HepG2 (cell line): Measurements from ENCODE around the gene THADA. TPM values are rescaled to one million over a fixed set of nuclear protein-coding genes. Genes with fewer than 3 reads are reported as not detected.

Experiments used
- ATAC-seq: fragments of 200-7000 bp; cut with Tn5 transposase; 3 replicates; pipeline ENCODE4 v1.9.1; 2020; ENCODE audit warnings: mild to moderate bottlenecking, moderate library complexity
- BruUV-seq: library from RNA; stranded (reverse); fragments of 400-500 nt; replicated peaks from 2 replicates; lab custom pipeline; 2021; lab: Mats Ljungman, UMichigan
- CTCF ChIA-PET: fragments of 300-600 bp; formaldehyde crosslinking; extraction: SDS; loops from one replicate; lab custom pipeline; 2021; ENCODE audit warnings: low total read pairs, inconsistent platforms, low intra/inter-chr PET ratio; lab: Yijun Ruan, JAX
- POLR2A ChIA-PET: fragments of 350-600 bp; sonication (Branson Sonifier 250); formaldehyde crosslinking; loops from one replicate; lab custom pipeline; 2020; ENCODE audit warnings: antibody characterized with exemption, inconsistent platforms; lab: Yijun Ruan, JAX
- DNase-seq: peaks from one replicate; pipeline ENCODE4 v3.0.0-alpha.2; 2015; ENCODE audit warnings: low spot score
- FAIRE-seq: peaks from 3 replicates; lab custom pipeline; 2011; peaks lifted over from hg19 to GRCh38; lab: Jason Lieb, UNC
- H2AFZ ChIP-seq: one replicate; pipeline ENCODE4 v1.6.1; 2011; ENCODE audit warnings: low read length, inconsistent platforms
- H3K27ac ChIP-seq: fragments of 300-600 bp; 3 replicates; pipeline ENCODE4 v1.8.0; 2011; ENCODE audit warnings: mixed run types, mild to moderate bottlenecking, mixed read lengths, low read length, inconsistent platforms; ENCODE audit not compliant: insufficient read depth; ENCODE audit errors: extremely low read length
- H3K27me3 ChIP-seq, 2 experiments: fragments of 200-600 bp in 1 of 2; 2 replicates in 1 of 2; 3 replicates in 1 of 2; pipeline versions ENCODE4 v1.6.0 to v1.8.0; 2011; ENCODE audit warnings: low read length in 2 of 2, mild to moderate bottlenecking in 2 of 2, moderate library complexity in 2 of 2, inconsistent platforms in 1 of 2; ENCODE audit not compliant: insufficient read depth in 2 of 2, control insufficient read depth in 1 of 2
- H3K36me3 ChIP-seq, 2 experiments: fragments of 200-600 bp in 1 of 2; replicated peaks in 1 of 2; 2 replicates in 1 of 2; 3 replicates in 1 of 2; pipeline versions ENCODE4 v1.5.1 to v1.8.0; 2011; ENCODE audit warnings: low read length in 2 of 2, inconsistent platforms in 1 of 2; ENCODE audit not compliant: insufficient read depth in 2 of 2, control insufficient read depth in 1 of 2
- H3K4me1 ChIP-seq: 2 replicates; pipeline ENCODE4 v1.5.1; 2012; ENCODE audit warnings: low read length, inconsistent platforms; ENCODE audit not compliant: insufficient read depth
- H3K4me2 ChIP-seq: 2 replicates; pipeline ENCODE4 v1.6.0; 2011; ENCODE audit warnings: low read depth, low read length, inconsistent platforms
- H3K4me3 ChIP-seq, 3 experiments: fragments of 200-600 bp in 1 of 3; sonication (generic), shearing (Covaris generic) in 1 of 3; replicated peaks in 1 of 3; 2 replicates each; pipeline ENCODE4 v1.5.1; 2011 to 2016; ENCODE audit warnings: low read length in 3 of 3, inconsistent platforms in 2 of 3, low read depth in 2 of 3, mild to moderate bottlenecking in 2 of 3, control low read depth in 1 of 3, mixed read lengths in 1 of 3; ENCODE audit not compliant: insufficient read depth in 1 of 3
- H3K79me2 ChIP-seq: one replicate; pipeline ENCODE4 v1.6.1; 2011; ENCODE audit warnings: low read length, inconsistent platforms; ENCODE audit not compliant: insufficient read depth
- H3K9ac ChIP-seq: 2 replicates; pipeline ENCODE4 v1.6.0; 2011; ENCODE audit warnings: mild to moderate bottlenecking, low read depth, low read length, inconsistent platforms; ENCODE audit not compliant: insufficient read depth
- H3K9me3 ChIP-seq: 2 replicates; pipeline ENCODE4 v1.5.1; 2012; ENCODE audit warnings: mild to moderate bottlenecking, low read length
- H4K20me1 ChIP-seq: 2 replicates; pipeline ENCODE4 v1.6.0; 2011; ENCODE audit warnings: inconsistent platforms, mild to moderate bottlenecking, low read length, moderate library complexity; ENCODE audit not compliant: insufficient read depth
- CEBPB ChIP-seq: IDR thresholded peaks from 2 replicates; pipeline ENCODE4 v1.6.1; 2011; ENCODE audit warnings: low read depth, low read length, improper control_type of control experiment, borderline replicate concordance
- ISX ChIP-seq: sonication (generic); formaldehyde crosslinking; conservative IDR thresholded peaks from 2 replicates; pipeline ENCODE4 v1.5.0; 2020; ENCODE audit warnings: missing genetic modification reagents
- MIER3 ChIP-seq: IDR thresholded peaks from 2 replicates; pipeline ENCODE4 v1.6.1; 2016; ENCODE audit warnings: missing compliant biosample characterization, borderline replicate concordance
- SMYD3 ChIP-seq: sonication (generic); formaldehyde crosslinking; IDR thresholded peaks from 2 replicates; pipeline ENCODE4 v1.8.1; 2023; ENCODE audit warnings: mild to moderate bottlenecking, missing genetic modification reagents
- ZNF10 ChIP-seq: sonication (generic); formaldehyde crosslinking; IDR thresholded peaks from 2 replicates; pipeline ENCODE4 v1.4.0; 2020; ENCODE audit warnings: mild to moderate bottlenecking, low read depth, missing genetic modification reagents, borderline replicate concordance
- ZNF235 ChIP-seq: sonication (generic); formaldehyde crosslinking; IDR thresholded peaks from 2 replicates; pipeline ENCODE4 v1.8.1; 2023; ENCODE audit warnings: mild to moderate bottlenecking, missing genetic modification reagents, borderline replicate concordance
- ZNF484 ChIP-seq: sonication (generic); formaldehyde crosslinking; IDR thresholded peaks from 2 replicates; pipeline ENCODE4 v1.5.1; 2020; ENCODE audit warnings: mild to moderate bottlenecking, low read depth, missing genetic modification reagents, borderline replicate concordance
- WGBS: methylation state at CpG from one replicate; pipeline ENCODE4 v1.1.6; 2017; ENCODE audit warnings: low lambda C conversion rate; 5-methylcytosine and 5-hydroxymethylcytosine counted together
- in situ Hi-C: cut with HindIII; loops from 2 replicates; pipeline ENCODE4 v1.10.0; 2017; ENCODE audit warnings: low pct_unique_long_range_greater_than_20kb; ENCODE audit not compliant: extremely low pct_ligation_motif_present
- intact Hi-C: fragments of 100-400 bp; cut with micrococcal nuclease; formaldehyde crosslinking; loops from one replicate; pipeline ENCODE4 v1.10.0; 2022; ENCODE audit not compliant: unreplicated experiment
- polyA plus RNA-seq, 8 experiments: library from polyadenylated mRNA; depleted of rRNA in 3 of 8; stranded (reverse) in 7 of 8; unstranded in 1 of 8; fragments of >200 nt; fragmentation: Illumina TruSeq in 4 of 8; extraction: Trizol in 4 of 8; gene quantifications; 2 replicates each; pipeline versions ENCODE4 v1.2.1 to v1.2.3, GENCODE V29; 2011 to 2016; ENCODE audit warnings: low read depth in 4 of 8, missing spikeins in 1 of 8, mixed read lengths in 1 of 8; ENCODE audit not compliant: insufficient read depth in 1 of 8
- total RNA-seq, 5 experiments: library from RNA; depleted of rRNA; stranded (reverse); fragments of >200 nt; fragmentation: Illumina TruSeq; extraction: Trizol; gene quantifications; 2 replicates each; pipeline ENCODE4 v1.2.3, GENCODE V29; 2016; ENCODE audit warnings: low read depth in 1 of 5
- TF ChIP-seq, protein P1 (sequence below): fragments of 450-650 bp; IDR thresholded peaks from 2 replicates; pipeline ENCODE4 v1.6.1; 2017; ENCODE audit warnings: mild to moderate bottlenecking
- TF ChIP-seq, protein P2 (sequence below): IDR thresholded peaks from 2 replicates; pipeline ENCODE4 v1.6.1; 2018; ENCODE audit warnings: missing genetic modification reagents
- TF ChIP-seq, protein P3 (sequence below): IDR thresholded peaks from 2 replicates; pipeline ENCODE4 v1.6.1; 2016; ENCODE audit warnings: missing genetic modification reagents, missing compliant biosample characterization
- TF ChIP-seq, protein P4 (sequence below), 2 experiments: fragments of 450-650 bp in 1 of 2; sonication (generic) in 1 of 2; formaldehyde crosslinking; IDR thresholded peaks; 2 replicates each; pipeline versions ENCODE4 v1.5.0 to v1.8.0; 2020 to 2022; ENCODE audit warnings: mild to moderate bottlenecking in 1 of 2, missing genetic modification reagents in 1 of 2

THADA gene
- total and polyA plus RNA-seq, 2 of the 13 experiments (the other 11 are each of a cell fraction or from before 2014, with no cell fraction given): 12.7 to 21.7 TPM

DNA sequence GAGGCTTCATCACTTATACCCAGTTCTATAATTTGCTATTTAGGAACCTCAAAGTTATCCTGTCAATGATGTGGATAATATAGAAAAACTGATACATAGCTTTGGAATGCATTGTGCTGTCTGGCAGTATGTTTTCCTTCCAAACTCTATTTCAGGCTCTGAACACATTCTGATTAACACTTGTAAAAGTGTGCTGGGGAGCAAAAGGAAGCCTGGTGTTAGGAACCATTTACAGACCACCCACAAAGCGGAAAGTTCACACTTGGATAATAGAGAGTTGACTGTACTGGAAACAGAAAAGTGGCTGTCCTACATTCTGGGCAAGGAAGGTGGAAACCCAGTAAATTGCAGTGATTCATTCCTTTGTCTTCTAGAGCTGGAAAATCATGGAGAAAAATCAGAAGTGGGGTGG is 254.9 kb downstream of the THADA start (continued):
- TF ChIP-seq ZNF484 (no peak), ZNF10 (no peak), MIER3 (CRISPR knock-in tag) (no peak)
- TF ChIP-seq, protein P1, sequence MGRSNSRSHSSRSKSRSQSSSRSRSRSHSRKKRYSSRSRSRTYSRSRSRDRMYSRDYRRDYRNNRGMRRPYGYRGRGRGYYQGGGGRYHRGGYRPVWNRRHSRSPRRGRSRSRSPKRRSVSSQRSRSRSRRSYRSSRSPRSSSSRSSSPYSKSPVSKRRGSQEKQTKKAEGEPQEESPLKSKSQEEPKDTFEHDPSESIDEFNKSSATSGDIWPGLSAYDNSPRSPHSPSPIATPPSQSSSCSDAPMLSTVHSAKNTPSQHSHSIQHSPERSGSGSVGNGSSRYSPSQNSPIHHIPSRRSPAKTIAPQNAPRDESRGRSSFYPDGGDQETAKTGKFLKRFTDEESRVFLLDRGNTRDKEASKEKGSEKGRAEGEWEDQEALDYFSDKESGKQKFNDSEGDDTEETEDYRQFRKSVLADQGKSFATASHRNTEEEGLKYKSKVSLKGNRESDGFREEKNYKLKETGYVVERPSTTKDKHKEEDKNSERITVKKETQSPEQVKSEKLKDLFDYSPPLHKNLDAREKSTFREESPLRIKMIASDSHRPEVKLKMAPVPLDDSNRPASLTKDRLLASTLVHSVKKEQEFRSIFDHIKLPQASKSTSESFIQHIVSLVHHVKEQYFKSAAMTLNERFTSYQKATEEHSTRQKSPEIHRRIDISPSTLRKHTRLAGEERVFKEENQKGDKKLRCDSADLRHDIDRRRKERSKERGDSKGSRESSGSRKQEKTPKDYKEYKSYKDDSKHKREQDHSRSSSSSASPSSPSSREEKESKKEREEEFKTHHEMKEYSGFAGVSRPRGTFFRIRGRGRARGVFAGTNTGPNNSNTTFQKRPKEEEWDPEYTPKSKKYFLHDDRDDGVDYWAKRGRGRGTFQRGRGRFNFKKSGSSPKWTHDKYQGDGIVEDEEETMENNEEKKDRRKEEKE: no peak

DNA sequence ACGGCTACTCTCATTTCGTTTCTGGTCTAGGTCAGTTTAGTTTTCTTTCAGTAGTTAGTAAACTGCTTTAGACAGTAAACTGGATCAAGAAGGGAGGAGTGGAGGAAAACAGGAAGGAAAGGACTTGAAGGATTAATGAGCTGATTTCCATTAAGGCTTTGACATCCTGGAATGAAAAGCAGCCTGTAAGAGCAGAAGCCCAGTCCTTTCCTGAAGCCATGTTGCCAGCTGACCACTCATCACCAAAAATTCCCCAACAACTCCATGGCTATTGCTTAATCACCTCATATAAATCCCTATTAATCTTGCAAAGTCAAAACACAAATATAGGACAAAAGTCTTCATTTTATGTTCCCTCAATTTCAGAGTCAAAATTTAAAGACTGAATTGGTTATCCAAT is 255.8 kb downstream of the THADA start:
- Histone ChIP-seq H3K27ac (no peak overlapping the region), H3K9ac (no peak overlapping the region), H3K79me2 (no peaks in the 10 kb centered on the region), H3K4me3 (no peak overlapping the region), H3K36me3 (peaks cover 0 to 3% of the 10 kb centered on the region in 2 experiments; a peak in 1 of 5 replicates), H3K9me3 (no peaks in the 10 kb centered on the region), H3K4me1 (peaks cover 15% of the 10 kb centered on the region), H2AFZ (no peak overlapping the region), H3K4me2 (no peak overlapping the region), H3K27me3 (no peaks in the 10 kb centered on the region), H4K20me1 (no peaks in the 10 kb centered on the region)
- DNase-seq (no peak), FAIRE-seq (no peak), ATAC-seq (no peak)
- BruUV-seq: no TSS peak
- TF ChIP-seq CEBPB: peak; percentile 41; the same call in 1 of the 2 replicates
- TF ChIP-seq, protein P2, sequence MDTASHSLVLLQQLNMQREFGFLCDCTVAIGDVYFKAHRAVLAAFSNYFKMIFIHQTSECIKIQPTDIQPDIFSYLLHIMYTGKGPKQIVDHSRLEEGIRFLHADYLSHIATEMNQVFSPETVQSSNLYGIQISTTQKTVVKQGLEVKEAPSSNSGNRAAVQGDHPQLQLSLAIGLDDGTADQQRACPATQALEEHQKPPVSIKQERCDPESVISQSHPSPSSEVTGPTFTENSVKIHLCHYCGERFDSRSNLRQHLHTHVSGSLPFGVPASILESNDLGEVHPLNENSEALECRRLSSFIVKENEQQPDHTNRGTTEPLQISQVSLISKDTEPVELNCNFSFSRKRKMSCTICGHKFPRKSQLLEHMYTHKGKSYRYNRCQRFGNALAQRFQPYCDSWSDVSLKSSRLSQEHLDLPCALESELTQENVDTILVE (CRISPR knock-in tag): no peak
- TF ChIP-seq, protein P3, sequence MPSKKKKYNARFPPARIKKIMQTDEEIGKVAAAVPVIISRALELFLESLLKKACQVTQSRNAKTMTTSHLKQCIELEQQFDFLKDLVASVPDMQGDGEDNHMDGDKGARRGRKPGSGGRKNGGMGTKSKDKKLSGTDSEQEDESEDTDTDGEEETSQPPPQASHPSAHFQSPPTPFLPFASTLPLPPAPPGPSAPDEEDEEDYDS (CRISPR knock-in tag): no peak
- TF ChIP-seq, protein P4, sequence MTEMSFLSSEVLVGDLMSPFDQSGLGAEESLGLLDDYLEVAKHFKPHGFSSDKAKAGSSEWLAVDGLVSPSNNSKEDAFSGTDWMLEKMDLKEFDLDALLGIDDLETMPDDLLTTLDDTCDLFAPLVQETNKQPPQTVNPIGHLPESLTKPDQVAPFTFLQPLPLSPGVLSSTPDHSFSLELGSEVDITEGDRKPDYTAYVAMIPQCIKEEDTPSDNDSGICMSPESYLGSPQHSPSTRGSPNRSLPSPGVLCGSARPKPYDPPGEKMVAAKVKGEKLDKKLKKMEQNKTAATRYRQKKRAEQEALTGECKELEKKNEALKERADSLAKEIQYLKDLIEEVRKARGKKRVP (CRISPR knock-in tag; IDR thresholded peaks at IDR 0.05): no peak
- TF ChIP-seq SMYD3 (CRISPR knock-in tag): no peak
- TF ChIP-seq ISX (CRISPR knock-in tag): no peak
- no peak for TF ChIP-seq ZNF235 (CRISPR knock-in tag)
- intact Hi-C loops: no loop called here
- ChIA-PET POLR2A (no interaction called here), CTCF (no interaction called here)
- in situ Hi-C loops: no loop called here
- WGBS: 98% methylated on average over 2 of the region's 2 CpGs
